GM12878 (cell line): ENCODE measurements around the gene ANKRD13C. TPM values are rescaled to one million over a fixed set of nuclear protein-coding genes. Genes with fewer than 3 reads are reported as not detected.
A peak's percentile ranks its signal among the peaks of the same experiment; 100 is the strongest.

Source experiments
- ATF7 ChIP-seq: fragments of 450-650 bp; IDR thresholded peaks from 2 replicates; pipeline ENCODE4 v1.6.1; 2016; ENCODE audit warnings: low read depth, mild to moderate bottlenecking
- BHLHE40 ChIP-seq, 2 experiments: fragments of 450-650 bp in 1 of 2; IDR thresholded peaks; 2 replicates each; pipeline ENCODE4 v1.6.1; 2011 to 2017; ENCODE audit warnings: low read depth in 2 of 2, borderline replicate concordance in 1 of 2, improper control_type of control experiment in 1 of 2, low read length in 1 of 2, mild to moderate bottlenecking in 1 of 2
- FOXM1 ChIP-seq: IDR thresholded peaks from 2 replicates; pipeline ENCODE4 v1.6.1; 2012; ENCODE audit warnings: low read depth, mild to moderate bottlenecking, inconsistent platforms, low read length, moderate library complexity
- IKZF2 ChIP-seq, 2 experiments: fragments of 450-650 bp; IDR thresholded peaks; 2 replicates each; pipeline ENCODE4 v1.6.1; 2017; ENCODE audit warnings: mild to moderate bottlenecking in 2 of 2, moderate library complexity in 2 of 2
- MYB ChIP-seq: fragments of 150-350 bp; IDR thresholded peaks from 2 replicates; pipeline ENCODE4 v1.6.1; 2014; ENCODE audit warnings: mild to moderate bottlenecking, low read depth, low read length, borderline replicate concordance
- PBX3 ChIP-seq: IDR thresholded peaks from 2 replicates; pipeline ENCODE4 v1.6.1; 2011; ENCODE audit warnings: mild to moderate bottlenecking, low read depth, low read length, moderate library complexity; ENCODE audit not compliant: insufficient replicate concordance
- RUNX3 ChIP-seq: IDR thresholded peaks from 2 replicates; pipeline ENCODE4 v1.6.1; 2012; ENCODE audit warnings: low read length, inconsistent platforms
- polyA plus RNA-seq, 11 experiments: library from polyadenylated mRNA; depleted of rRNA in 4 of 11; unstranded in 6 of 11; stranded (reverse) in 5 of 11; fragments of >200 nt; fragmentation: Nextera tagmentation in 4 of 11; fragmentation: Illumina TruSeq in 1 of 11; extraction: Ambion mirVana in 4 of 11; extraction: Trizol in 1 of 11; gene quantifications; 1 replicate in 1 of 11; 2 replicates in 10 of 11; pipeline versions ENCODE4 v1.2.1 to v1.2.3, GENCODE V29; 2011 to 2016; ENCODE audit warnings: inconsistent platforms in 2 of 11, missing spikeins in 2 of 11, low read depth in 1 of 11
- total RNA-seq, 4 experiments: library from RNA; depleted of rRNA in 3 of 4; stranded (reverse); fragments of >200 nt in 3 of 4; fragmentation: Illumina TruSeq in 1 of 4; extraction: Trizol in 1 of 4; gene quantifications; 2 replicates each; pipeline versions ENCODE4 v1.2.1 to v1.2.3, GENCODE V29; 2013 to 2021
- TF ChIP-seq, protein P1 (sequence below): fragments of 150-350 bp; IDR thresholded peaks from 2 replicates; pipeline ENCODE4 v1.6.1; 2014; ENCODE audit warnings: mild to moderate bottlenecking, low read depth, low read length

ANKRD13C gene
- total and polyA plus RNA-seq, 10 of the 15 experiments (the other 5 are each of a cell fraction or from before 2014, with no cell fraction given) = 3.7 to 24.4 (median 14.1) TPM

GRCh38 chr1:70353601-70354331 is 756 bp downstream of the ANKRD13C start (continued):
- TF ChIP-seq, protein P1, sequence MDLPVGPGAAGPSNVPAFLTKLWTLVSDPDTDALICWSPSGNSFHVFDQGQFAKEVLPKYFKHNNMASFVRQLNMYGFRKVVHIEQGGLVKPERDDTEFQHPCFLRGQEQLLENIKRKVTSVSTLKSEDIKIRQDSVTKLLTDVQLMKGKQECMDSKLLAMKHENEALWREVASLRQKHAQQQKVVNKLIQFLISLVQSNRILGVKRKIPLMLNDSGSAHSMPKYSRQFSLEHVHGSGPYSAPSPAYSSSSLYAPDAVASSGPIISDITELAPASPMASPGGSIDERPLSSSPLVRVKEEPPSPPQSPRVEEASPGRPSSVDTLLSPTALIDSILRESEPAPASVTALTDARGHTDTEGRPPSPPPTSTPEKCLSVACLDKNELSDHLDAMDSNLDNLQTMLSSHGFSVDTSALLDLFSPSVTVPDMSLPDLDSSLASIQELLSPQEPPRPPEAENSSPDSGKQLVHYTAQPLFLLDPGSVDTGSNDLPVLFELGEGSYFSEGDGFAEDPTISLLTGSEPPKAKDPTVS = no peak
- TF ChIP-seq ATF7 = no peak
- no peak for TF ChIP-seq MYB
- TF ChIP-seq BHLHE40 (IDR thresholded peaks at IDR 0.05; ENCODE audit: borderline replicate concordance in 1 of 2, low read depth in 2 of 2, low read length in 1 of 2) = 0 out of 4 replicates have a peak, but pooled peaks of 1 of the 2 experiments have one; percentile 4
- TF ChIP-seq PBX3 = no peak
- no peak for TF ChIP-seq IKZF2 (IDR thresholded peaks at IDR 0.05)
- peak; percentile 89 for TF ChIP-seq RUNX3
- peak; percentile 78; the same call in 1 of the 2 replicates for TF ChIP-seq FOXM1
- TF ChIP-seq, all 136 proteins: peak for 8
